GM19468 (cell line): Measurements from ENCODE around the gene CBX4.
A peak's percentile ranks its signal among the peaks of the same experiment; 100 is the strongest.

ENCODE experiments used
- ATAC-seq: cut with Tn5 transposase; IDR thresholded peaks from one replicate; pipeline ENCODE4 v1.9.1; 2021; ENCODE audit warnings: mild to moderate bottlenecking, moderate library complexity, moderate number of reproducible peaks; ENCODE audit not compliant: unreplicated experiment; ENCODE audit errors: extremely low read depth

CBX4 gene

DNA sequence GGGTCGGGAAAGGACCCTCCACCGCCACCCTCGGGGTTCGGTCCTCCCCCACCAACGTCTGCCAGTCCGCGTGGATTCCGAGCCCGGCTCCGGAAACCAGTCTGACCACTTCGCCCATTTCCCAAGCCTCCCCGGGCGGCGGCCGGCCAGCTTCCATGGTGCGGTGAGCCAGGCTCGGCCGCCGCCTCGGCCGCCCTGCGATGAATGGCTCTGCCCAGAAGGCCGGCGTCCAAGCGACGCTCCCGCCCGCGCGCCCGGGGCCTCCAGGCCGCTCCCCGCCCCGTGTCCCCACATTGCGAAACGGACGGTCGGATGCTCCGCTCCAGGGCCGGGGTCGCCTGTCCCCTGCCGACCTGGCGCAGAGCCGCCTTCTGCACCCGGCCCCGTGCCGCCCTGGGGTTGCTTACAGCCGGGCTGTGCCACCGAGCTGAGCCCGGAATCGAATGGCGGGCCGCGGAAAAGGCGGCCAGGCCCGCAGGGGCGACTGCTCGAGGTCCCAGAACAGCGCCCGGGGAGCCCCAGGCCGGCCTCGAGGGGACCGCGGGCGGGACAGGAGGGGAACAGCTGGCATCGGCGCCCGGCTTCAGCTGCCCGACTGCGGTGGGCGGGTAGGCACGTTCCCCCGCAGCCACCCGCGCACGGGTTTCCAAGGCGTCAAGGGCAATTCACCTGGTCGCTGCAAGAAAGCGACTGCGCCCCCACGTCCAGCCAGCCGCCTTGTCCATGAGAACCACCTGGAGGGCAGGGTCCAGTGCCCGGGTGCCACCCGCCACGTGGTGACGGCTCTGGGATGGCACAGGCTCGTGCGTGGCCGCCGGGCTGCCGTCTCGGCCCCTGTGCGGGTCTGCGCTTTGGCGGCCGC is 24.0 kb downstream of the CBX4 start:
- no peak for ATAC-seq

DNA sequence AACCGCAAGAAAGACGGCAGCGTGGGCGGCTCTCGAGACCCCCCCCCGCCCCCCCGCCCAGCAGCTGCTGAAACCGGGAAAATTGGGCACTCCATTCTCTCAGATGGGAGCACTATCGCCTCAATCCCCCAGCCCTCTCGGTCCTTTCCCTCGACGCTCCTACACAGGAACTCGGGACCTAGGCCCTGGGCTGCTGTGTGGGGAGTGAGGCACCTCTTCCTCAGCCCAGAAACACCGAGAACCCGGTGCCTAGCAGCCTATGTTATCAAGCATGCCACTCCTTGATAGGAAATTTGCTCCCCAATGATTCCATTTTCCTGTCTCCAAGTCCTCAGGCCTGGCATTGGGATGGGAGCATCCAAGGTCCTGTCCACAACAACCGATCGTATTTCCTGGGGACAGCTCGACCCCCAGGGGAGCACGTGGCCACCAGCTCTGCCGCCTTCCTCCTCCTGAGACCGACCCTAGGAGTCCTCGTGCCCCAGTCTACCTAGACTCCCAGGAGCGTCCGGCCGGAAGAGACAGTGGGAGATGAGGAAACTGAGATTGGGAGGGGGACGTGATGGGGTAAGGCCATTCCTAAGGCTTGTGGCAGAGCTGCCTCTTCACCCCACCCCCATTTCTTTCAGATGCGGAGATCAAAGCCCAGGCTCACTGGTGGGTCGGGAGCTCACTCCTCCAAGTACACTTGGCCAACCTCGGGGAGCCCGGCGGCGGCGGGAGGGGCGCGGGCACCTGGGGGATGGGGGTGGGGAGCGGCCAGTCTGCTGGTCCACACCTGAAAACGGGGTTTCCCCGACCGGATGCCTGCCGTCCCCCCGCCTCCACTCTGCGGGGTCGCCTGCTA is 24.9 kb downstream of the CBX4 start:
- ATAC-seq: no peak

DNA sequence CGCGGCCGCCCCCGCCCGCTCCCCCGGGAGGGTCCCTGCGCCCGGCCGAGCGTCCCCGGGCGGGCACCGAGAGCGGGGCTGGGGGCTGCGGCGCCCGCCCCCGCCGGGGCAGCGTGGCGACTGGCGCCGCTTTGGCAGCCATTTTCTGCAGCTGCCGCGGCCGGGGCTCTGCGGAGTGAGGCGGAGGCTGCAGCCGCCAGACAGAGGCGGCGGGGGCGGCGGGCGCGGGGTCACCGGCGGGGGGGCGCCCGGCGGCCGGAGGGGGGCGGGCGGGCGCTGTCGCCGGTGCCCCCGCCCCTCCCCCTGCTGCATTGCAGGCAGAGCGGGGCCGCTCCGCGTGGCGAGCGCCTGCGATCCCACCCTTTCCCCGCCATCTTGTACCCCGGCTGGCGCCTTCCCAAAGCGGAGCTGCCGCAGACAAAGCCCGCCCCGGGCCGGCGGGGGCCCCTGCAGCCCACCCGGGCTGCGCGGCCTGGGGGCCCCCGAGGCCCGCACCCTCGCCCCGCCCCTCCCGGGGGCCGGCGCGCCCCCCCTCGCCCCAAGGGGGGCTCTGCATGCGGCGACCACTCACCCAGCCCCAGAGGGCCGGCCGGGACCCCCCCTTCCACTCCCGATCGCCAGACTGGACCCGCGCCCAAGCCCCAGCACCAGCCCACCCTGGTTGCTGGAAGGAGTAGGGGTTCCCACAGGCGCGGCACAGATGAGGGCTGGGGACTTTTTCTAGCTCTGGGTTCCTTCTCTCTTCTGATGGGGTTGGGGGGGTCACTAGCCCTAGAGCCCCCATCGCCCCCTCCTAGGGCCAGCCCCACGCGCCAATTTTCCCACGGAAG is 25.7 kb downstream of the CBX4 start:
- ATAC-seq: no peak

DNA sequence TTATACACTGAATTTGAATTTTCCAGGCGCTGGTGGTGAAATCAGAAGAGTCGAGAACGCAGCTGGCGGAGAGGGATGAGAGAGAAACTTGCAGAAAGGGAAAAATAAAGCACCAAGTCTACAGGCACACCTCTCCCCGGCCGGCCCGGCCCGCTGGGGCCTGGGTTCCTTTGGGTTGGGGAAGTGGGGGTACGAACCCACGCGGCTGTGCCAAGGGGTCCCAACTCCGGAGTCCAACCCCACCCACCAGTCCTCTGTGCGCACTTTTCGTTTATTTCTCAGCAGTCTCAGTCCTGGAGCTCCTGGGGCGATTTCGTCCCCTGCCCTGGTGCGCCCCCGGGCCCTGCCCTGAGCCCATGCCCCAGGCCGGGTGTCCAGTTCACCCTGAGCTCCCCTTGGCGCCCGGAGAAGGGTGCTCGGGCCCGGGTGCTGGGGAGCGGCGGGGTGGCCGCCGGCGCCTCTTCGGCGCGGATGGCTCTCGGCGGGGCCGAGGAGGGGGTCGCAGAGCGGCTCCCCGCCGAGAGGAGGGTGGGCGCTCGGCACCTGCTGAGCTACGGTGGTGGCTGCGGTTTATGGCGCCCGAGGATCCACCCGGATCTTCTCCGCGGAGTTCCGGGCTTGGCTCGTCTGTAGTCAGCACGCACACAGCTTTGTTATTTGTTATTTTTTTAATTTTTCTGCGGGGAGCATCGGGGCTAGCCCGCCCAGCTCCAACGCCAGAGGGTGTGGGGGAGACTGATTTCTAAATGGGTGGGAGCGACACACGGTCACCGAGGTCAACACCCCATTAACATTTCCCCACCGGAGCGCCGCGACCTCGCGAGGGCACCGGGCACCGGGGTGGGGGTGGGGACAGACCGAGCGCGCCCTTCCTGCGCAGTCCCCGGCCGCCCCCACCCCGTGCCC is 26.6 kb downstream of the CBX4 start:
- ATAC-seq: no peak

DNA sequence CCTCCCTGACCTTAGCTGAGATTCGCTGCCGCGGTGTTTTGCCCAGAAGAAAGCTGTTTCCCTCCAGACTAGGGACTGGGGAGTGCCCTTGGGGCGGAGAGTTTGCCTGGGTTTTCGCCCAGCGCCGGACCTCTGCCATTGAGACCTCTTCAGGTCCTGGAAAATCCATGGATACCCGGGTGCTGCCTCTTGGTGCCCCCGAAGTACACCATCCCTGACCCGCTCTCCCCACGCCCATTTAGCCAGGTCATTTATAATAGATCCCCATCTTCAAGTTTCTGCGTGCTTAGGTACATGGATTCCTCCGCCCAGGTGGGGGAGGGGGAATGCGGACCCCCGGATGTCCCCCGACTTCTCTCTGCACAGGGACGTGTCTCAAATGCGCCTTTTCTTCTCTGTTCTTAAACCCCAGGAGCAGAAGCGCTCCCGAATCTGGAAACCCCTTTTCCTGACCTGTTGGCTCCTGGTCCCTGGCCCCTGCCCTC is 27.3 kb downstream of the CBX4 start:
- no peak for ATAC-seq

DNA sequence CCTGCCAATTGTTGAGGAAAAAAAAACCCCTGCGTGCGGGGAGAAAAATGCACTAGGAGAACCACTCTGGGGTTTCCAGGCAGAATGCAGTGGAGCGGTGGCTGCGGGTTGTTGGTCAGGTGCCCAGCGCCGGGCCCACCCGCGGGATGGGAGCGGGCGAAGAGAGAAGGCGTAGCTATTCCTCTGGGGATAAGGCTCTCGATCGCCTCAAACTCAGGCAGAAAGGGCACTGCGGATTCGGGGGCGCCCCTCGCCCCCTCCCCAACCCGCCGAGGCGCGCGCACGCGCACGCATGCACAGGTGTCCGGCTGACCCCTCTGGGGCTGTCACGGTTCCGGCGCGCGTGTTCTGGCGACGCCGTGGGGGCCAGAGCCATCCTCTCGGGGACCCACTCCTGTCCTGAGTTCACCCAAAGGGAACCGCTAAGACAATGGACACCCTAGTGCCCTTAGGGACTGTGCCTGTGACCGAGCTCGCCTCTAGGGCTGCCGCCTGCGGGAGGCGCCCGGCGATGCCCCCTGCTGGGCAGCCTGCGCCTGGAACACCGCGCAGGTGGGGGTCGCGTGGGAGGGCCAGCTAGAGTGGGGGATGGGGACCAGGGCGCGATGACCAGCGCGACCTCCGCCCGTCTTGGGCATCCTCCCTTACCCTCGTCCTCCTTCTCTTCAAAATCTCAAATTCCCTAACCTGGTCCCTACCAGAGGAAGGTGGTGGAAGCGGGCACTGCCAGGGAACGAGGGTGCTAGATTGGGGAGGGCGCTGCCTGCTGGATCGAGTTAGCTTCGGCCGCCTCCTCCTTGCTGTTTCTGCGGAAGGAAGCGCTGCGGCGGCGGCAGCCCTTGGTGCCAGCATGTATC is 28.0 kb downstream of the CBX4 start:
- ATAC-seq: no peak

DNA sequence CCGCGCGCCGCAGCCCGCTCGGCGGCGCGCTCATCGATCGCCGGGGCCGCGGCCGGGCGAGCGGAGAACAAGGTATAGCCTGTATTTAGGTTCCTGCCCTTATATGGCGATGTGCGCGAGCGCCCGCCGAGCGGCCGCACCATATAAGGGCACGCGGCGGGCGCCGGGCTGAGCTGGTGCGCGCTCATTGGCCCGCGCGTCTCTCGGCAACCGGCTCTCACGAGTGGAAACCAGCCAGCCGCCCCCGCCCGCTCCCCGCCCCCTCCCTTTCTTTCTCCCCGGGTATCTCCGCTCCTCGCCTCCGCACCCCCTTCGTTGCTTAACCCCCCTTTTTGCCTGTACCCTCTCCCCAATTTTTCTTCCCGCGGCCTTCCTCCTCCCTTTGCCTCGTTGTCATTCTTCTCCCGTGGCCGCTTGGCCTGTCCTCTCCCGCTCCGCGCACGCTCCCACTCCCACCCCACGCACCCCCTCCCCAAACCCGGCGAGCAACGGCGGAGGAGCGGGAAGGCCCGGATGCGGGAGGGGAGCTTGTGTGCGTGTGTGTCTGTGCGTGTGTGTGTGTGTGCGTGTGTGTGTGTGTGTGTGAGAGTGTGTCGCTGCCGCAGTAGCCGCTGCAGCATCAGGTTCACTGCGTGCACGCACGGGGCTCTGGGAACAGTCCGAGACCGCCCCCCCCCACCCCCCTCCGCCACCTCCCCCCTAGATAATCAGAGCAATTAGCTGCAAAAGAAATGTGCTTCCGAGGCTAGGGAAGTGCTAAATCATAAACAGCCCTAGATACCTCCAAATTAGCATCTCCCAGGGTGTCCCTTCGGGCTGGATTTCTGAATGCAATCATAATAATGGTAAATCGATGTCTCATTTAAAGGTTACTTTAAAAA is 28.9 kb downstream of the CBX4 start:
- ATAC-seq: peak; percentile 67

DNA sequence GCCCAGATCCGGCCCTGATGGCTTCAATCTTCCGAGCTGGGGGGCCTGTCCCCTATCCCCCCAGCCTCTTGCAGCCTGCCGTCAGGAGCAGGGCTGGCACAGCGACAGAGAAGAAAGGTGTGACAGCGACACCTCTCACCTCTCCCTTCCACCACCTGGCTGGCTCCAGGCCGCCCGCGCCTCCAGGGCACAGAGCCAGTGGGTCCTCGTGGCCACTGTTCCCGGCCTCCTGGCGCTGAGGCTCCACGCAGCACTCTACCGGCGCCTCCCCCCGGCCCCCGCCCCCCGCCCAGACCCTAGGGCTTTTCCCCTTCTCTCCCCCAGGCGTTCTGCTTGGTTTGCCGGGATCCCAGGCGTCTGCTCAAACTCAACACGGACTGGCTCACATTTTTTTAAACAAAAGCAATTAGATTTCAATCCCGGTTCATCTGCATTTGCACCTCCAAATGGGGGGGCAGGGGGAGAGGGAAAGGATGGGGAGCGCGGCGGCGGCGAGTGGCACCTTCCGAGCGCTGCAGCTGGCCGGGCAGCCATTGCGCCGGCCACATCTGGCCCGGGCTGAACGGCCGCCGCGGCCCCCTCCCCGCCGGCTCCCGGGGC is 29.6 kb downstream of the CBX4 start:
- ATAC-seq: no peak

DNA sequence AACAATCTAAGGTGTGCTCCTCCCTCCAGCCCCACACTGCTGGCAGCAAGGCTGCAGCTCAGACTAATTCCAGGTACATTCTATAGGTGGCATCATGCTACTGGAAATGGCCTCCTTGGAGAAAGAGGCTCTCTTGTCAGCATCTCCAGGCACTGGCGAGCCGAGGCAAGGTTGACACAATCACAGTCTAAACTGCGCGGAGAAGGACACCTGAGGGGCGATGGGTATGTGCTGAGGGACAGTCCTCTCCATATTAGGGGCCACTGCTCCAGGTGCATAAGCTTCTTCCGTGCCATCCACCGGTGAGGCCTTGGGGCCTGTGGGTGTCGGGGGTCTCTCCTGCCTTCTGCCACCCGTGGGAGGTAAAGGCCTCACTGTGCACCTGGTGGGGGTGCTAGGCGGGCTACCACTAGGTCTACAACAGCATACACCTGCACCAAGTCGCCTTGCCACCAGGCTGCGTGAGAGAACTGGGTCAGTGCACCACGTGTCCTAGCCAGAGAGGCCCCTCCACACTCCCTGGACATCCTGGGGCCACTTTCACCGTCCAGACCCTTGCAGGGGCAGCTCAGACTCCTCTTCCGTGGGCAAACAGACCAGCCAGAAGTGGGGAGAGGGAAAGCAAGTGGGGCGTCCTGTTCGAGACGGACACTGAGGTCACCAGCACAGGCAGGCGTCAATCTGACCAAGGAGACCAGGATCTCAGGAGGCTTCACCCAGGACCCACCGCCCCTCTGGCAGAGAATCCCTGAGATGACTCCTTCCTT is 30.3 kb downstream of the CBX4 start:
- no peak for ATAC-seq

DNA sequence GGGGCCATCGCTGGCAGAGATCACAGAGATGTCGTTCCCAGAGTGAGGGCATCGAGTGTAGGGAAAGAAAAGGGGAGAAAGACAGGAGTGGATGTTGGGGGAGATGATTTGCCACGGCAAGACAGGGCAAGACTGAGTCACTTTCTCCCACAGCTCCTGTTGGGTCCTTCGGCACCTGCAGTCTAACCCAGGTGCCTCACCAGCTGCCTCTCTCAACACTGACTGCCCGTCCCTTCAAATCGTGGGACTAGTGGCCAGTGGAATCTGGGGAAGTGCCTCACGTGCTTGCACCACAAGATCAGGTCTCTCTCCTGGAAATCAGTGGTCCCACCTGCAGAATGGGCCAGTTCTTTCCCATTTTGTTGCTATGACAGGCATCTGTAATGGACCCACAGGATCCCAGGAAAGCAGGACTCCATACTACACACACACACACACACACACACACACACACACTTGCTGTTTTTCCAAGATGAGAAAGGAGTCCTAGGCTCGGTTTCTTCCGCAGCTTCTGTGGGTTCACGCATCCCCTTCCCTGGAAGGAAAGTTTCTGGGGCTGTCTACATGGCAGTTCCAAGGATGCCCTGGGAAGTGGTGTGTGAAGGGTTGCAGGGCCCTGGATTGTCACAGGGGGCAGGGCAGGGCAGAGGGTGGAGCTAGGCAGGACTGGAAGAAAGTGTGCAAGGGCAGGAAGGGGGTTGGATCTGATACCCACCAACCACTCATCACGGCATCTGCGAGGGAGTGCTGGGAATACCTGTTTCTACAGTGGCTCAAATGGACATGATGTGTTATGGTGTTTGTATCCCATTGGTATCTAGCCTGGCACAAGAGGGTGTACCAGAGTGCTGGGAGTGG is 32.1 kb downstream of the CBX4 start:
- no peak for ATAC-seq

DNA sequence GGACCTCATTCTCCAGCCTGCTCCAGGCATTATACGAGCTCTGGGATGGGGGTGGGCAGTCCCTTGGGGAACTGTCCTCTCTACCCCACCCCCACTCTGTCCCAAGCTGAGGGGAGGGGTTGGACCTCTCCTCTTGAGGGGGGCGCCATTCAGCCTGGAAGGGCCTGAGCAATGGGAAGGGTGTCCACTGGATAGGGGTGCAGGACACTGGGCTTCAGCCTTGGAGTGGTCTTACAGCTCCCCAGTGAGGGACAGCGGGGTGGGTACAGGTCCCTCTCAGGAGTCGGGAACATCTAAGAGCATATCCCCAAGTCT is 32.8 kb downstream of the CBX4 start:
- no peak for ATAC-seq

DNA sequence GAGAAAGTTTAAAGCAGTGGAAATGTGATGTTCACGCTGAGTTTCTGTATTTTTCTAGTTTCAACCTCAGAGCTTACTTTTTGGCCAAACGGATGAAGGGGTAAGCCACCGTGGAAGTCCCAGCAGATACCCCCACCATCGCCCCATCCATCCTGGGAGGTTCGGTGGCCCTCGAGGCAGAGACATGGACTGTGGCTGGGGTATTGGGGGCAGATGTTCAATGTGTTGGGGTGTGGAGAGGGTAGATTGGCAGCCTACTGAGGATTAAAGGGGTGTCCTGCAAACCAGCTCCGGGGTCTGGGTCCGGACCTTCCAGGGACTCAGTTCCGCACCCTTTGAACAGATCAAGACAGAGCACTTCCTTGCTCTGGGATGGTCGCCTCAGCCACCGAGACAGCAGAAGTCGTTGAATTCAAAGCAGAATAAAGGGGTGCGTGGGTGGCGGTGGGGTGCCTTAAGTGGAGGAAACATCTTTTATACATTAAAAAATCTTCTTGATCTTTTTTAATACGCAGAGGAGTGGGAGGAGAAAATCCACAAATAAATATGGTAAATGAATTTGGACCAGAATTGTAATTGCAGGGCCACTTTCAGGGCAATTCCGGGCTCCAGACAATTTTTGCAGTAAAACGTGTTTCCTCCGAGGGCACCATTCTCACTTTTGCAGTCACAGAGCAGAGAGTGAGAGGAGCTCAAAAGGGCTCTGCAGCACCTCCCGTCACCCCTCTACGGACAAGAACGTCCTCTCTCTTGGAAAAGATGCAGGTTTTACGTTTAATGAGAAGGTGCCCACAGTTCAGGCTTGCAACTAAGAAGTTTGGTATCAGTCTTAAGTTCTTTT is 34.2 kb downstream of the CBX4 start:
- no peak for ATAC-seq

DNA sequence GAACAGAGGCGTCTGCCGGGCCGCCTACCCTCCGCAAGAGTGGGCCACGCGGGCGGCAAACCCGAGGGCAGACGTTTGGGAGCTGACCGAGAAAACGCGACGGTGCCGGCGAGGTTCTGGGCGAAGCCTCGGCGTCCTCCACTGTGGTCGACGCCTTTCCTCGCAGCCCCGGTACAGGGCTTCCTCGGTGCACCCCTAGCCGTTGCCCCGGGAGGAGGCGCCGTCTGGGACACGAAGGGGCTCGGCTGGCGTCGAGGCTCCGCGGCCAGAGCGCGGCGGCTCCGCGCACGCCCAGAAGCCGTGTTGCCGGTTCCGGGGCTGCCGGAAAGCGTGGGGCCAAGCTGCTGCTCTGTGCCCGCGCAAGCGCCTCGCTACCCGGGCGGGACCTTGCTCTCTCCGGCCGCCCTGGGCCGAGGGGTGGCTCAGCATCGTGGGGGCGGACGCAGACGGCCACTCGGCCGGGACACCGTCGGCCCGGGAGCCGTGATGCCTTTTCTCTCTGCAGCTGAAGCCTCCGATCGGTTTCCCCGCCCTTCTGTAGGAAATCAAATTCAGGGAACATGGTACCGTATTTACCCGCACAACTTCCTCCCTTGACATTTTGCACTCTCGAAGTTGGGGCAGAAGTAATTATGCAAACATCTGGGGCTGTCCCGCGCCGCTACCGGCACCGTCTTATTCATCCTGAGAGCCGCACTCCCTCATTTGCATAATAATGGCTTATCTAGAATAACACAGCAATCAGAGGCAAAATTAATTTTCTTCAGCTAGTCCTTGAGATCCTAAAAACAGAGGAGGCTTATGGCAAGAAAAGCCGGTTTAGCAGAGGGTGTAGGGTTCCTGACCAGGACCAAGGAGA is 35.0 kb downstream of the CBX4 start:
- no peak for ATAC-seq

DNA sequence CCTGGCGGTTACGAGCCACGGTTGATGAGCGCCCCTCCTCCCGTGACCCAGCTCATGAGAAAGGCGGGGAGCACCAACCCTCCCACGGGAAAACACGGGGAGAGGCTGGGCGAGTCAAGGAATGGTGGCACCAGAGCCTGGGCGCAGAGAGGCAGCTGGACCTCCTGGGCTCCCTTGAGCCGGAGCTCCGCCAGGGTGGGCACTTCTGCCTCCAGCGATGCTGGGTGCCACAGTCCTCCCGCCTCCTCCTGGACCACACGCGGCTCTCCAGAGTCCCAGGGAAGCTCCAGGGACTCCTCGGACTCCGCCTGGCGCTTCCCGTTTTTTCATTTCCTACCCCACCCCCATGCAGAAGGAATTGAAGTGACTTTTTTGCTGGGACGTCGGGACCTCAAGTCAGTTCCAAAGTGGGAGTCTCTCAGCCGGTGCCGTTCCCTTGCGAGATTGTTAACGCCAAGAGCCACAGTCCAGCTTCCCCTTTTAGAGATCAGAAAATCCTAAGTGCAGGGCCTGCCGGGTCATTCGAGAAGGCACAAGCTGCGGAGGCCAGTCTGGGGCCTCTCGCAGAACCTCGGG is 35.7 kb downstream of the CBX4 start:
- ATAC-seq: no peak
